Hematopoietic multipotent progenitor cell treated with erythropoietin and hydrocortisone succinate and interleukin-3 and kit ligand, for 8 days (in vitro differentiated cells): ENCODE results near the gene COL6A1.
"Not testable (repeated sequence)": the region's sequence is repeated elsewhere in the genome, so short reads cannot be mapped to it uniquely, and the experiment has no call there.

Experiments used
- DNase-seq: peaks from one replicate; pipeline ENCODE4 v3.0.0-alpha.2; 2015

Gene COL6A1

DNA sequence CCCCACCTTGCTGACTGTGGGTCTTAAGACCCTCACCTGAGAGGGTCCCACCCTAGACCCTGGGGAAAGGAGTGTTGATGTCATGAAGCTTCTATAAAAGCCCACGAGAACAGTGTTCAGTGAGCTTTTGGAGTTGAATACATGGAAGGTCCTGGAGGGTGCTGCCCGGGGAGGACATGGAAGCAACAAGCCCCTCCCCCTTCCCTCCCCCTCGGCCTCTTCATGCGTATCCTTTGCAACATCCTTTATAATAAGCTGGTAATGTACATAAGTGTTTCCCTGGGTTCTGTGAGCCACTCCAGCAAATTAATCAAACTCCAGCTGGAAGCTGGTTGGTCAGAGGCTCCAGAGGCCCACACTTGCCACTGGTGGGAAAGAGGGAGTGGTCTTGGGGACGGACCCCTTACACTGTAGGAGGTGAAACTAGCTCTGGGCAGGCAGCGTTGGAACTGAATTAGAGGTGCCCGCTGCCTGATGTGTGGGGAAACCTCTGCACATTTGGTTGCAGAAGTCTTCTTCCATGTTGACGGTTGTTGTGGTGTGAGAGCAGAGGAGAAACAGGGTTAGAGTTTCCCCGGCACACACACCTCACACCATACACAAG lies 14.7 kb upstream of the COL6A1 start:
- no peak for DNase-seq

GRCh38 chr21:45969921-45970673 lies 11.5 kb upstream of the COL6A1 start:
- no peak for DNase-seq

DNA sequence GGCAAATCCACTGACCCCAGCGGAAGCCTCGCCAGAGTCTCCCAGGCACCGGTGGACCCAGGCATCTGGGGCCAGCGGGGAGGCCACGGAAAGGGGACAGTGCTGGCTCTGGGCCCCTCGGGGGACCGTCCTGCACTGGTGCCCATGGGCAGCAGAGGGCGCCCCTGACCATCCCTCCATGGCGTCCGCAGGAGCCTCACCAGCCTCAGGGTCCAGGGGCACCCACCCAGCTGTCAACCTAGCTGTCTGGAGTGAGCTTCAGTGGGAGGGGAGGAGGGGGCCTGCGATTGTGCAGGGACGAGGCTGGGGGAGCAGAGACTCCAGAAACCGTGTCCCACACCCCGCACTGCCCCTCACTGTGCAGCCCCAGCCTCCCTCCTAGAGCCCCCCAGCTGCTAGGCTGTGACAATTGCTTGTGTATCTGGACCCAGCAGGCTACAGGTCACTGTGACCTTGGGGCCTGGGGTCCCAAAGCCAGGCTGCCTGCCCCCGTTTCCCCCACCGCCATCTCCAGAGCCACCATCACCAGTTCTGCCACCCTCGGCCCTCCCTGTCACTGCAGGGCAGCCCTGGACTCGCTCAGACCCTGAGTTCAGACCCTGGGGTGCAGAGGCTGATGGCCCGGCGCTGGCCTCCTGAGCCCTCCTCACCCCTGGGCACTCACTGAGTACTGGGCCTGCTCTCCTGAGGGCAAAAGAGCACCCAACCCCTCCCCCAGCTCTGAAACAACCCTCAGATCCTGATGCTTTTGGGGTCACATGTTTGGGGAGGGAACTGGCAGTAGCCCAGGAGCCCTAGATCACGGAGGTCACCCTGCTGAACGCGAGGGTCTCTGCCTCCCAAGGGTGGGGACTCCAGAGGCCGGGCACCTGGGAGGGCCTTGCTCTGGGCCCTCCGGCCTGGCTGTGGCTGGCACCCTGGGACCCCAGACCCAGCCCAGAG lies 10.6 kb upstream of the COL6A1 start:
- peak; percentile 9 for DNase-seq

- no peak for DNase-seq
These were observed 9.8 kb upstream of the COL6A1 start for GRCh38 chr21:45971616-45972352.

GRCh38 chr21:45972353-45972715 lies 9.2 kb upstream of the COL6A1 start:
- DNase-seq = no peak

DNA sequence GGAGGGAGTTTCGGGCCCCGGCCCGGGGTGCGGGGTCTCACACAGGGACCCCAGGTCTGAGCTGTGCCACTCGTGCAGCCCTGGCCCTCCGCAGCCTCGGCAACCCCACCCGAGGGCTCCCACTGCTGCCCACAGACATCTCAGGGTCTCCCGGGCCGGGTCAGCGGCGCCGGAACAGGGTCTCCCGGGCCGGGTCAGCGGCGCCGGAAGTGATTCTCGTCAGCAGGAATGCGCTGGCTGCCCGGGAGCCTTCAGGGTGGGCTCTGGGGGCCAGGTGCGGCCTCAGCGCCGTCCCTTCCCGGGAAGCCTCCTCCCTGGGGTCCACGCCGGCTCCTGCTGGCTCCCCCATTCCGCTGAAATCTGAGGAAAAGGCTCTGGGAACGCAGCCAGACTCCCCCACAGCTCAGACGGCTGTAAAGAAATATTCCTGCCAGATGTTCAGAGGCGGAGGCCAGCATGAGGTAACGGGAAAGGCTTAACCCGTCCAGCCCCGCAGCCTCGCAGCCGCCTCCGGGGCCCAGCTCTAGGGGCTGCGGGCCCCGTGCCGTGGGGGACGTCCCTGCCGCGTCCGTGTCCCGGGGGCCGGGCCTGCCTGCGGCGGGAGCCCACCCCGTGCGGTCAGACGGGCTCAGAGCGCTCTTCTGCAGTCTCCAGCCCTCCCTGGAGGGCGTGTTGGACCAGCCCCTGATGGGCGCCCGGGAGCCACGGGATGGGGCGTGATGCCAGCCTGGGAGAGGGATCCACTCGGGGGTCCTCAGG lies 8.7 kb upstream of the COL6A1 start:
- no peak for DNase-seq

DNA sequence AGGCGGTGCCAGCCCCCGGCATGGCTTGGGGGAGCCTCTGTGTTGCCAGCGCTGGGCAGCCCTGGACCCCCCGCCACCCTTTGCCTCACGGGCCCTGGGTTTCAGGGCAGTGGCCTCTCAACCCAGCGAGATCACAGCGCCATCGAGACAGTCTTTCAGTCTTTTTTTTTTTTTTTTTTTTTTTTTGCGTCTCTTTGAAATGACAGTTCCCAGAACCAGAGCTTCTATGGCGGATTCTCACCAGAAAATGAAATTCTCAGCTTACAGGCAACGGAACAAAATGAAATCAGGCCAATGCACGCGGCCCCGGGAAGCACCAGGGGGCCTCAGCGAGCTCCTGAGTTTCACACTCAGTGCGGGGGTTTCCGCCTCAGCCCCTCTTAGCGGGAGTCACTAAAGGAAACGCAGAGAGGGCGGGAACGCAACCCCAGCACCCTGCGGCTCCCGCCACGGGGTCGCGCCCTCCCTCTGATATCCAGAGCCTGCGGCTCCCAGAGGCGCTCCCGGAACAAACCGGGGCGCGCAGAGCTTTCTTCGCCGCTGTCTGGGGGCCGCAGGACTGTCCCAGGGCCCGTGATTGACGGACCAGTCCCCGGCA lies 8.0 kb upstream of the COL6A1 start:
- DNase-seq = peak; percentile 28

DNA sequence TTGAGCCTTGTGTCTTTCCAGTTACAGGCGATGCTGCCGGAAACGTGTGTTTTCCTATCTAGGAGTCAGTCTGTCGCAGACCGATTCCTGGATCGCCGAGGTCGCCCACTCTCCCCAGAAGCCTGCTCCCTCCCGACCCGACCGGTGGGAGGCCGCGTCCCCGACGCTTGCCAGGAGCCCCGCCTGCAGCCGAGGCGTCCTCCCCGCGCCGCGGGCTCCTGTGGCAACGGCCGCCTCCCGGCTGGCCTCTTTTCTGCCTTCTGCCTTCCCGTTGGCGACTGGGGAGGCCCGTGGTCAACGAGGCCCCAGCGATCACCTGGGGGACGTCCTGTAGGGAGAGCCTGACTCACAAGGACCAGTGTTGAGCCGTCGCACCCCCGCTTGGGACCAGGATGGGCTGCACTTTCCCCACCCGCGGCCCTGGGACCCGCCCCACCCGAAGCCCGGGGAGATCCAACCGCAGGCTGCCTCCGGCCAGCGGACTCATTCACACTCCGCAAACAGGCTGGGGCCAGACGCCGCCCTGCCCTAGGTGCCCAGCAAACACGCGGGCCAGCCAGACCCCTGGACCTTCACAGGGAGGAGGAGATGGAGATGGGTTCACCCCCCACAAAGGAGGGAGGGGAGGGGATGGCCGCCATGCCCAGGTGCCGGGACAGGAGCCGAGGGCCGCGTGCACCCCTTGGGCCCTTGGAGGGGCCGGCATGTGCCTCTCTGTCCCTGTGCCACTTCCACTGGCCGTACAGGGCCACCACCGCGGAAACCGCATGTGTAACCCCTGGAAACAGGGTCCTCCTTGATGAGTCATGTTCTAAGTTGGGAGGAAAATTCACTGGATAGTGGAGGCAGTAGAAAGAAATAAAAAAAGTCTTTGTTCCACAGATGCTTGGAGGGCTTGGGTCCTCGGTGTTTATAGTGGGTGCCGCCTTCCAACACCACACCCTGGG lies 7.2 kb upstream of the COL6A1 start:
- no peak for DNase-seq

GRCh38 chr21:45975020-45975666 lies 6.4 kb upstream of the COL6A1 start:
- no peak for DNase-seq

GRCh38 chr21:45975667-45976409 lies 5.7 kb upstream of the COL6A1 start:
- not testable (repeated sequence) for DNase-seq

DNA sequence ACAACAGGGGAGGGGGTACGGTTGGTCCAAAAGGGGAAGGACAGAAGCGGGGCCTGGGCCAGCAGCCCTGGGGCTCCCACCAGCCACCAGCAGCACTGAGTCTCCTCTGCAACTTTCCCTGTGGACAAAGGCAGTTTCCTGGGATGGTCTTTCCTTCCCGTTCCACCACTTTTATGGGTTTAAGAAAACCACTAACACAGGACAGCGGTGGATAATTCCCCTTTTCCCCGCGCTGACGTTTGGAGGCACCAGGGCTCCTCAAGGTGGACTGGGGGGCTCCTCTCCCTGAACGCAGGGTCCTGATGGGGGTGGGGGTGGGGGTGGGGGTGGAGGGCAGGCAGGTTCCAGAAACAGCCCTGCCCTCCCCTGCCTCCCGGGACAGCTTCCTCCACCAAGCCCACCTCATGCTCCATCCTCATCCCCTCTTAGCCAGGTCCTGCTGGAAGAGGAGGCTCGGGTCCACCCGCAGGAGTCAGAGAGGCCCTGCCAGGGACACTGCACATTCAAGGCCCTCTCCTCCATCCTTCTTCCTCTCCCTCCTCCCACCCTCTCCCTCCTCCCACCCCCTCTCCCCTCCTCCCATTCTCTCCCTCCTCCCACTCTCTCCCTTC lies 4.8 kb upstream of the COL6A1 start:
- no peak for DNase-seq

GRCh38 chr21:45977396-45977795 lies 4.2 kb upstream of the COL6A1 start:
- no peak for DNase-seq

DNA sequence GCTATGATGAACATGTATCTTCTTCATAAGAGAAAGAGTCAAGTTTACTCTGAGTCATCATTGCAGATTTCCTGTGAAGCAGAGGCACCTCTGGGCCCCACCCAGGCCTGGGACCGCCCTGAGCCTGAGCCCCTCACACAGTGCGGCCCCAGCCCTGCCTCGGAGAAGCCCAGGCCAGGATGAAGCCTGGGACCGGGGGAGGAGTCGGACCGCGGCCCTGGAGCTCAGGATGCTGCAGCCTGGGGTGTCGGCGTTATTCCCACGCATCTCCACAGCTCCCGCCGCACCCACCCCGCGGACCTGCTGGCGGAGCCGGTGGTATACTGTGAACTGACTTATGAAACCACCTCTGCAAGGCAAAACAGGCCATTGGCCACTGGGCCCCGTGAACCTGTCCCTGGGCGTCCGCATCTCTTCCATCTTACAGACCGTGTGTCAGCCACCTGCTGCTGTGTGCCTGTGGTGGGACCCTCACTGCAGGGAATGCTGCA lies 2.4 kb upstream of the COL6A1 start:
- no peak for DNase-seq

- DNase-seq = no peak
These were observed 1.9 kb upstream of the COL6A1 start for GRCh38 chr21:45979651-45980050.

- no peak for DNase-seq
These were observed 1.3 kb upstream of the COL6A1 start for GRCh38 chr21:45980271-45980670.

DNA sequence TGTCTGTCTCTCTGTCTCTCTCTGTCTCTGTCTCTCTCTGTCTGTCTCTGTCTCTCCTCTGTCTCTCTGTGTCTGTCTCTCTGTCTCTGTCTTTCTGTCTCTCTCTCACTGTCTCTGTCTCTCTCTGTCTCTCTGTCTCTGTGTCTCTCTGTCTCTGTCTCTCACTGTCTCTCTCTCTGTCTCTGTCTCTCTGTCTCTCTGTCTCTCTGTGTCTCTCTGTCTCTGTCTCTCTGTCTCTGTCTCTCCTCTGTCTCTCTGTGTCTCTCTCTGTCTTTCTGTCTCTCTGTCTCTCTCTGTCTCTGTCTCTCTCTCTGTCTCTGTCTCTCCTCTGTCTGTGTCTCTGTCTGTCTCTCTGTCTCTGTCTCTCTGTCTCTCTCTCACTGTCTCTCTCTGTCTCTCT lies 873 bp upstream of the COL6A1 start:
- DNase-seq = no peak

GRCh38 chr21:45982092-45982757 lies 655 bp downstream of the COL6A1 start:
- no peak for DNase-seq
